Chondrocyte (in vitro differentiated cells): Measurements from ENCODE around the gene SLC8A1. TPM values are rescaled to one million over a fixed set of nuclear protein-coding genes. Genes with fewer than 3 reads are reported as not detected.

Source experiments
- DNase-seq: peaks from one replicate; pipeline ENCODE4 v3.0.0; 2021; ENCODE audit warnings: mixed read lengths, low spot score
- H3K27ac Mint-ChIP-seq: one replicate; pipeline ENCODE4 v1.8.0; 2021; ENCODE audit warnings: mild to moderate bottlenecking, moderate library complexity, mixed read lengths; ENCODE audit not compliant: unreplicated experiment
- H3K27me3 Mint-ChIP-seq: 2 replicates; pipeline ENCODE4 v1.8.0; 2021; ENCODE audit warnings: low read depth, mixed read lengths
- H3K36me3 Mint-ChIP-seq: 2 replicates; pipeline ENCODE4 v1.8.0; 2021; ENCODE audit warnings: low read depth, mixed read lengths
- H3K4me1 Mint-ChIP-seq: 2 replicates; pipeline ENCODE4 v1.8.0; 2021; ENCODE audit warnings: low read depth, mild to moderate bottlenecking, mixed read lengths
- H3K4me3 Mint-ChIP-seq: one replicate; pipeline ENCODE4 v1.8.0; 2021; ENCODE audit warnings: mild to moderate bottlenecking, moderate library complexity, mixed read lengths; ENCODE audit not compliant: unreplicated experiment
- H3K9me3 Mint-ChIP-seq: 2 replicates; pipeline ENCODE4 v1.8.0; 2021; ENCODE audit warnings: low read depth, mixed read lengths
- CTCF ChIP-seq: fragments of 200-600 bp; sonication (generic); IDR thresholded peaks from 2 replicates; pipeline ENCODE4 v1.5.0; 2021; ENCODE audit warnings: antibody characterized with exemption, mild to moderate bottlenecking, moderate library complexity
- total RNA-seq: library from RNA; stranded (reverse); gene quantifications from 3 replicates; pipeline ENCODE4 v1.2.1, GENCODE V29; 2021

The SLC8A1 gene
- total RNA-seq, 1 donor from 2014 or later: 53.7 TPM

- H3K27me3 Mint-ChIP-seq: no peaks in the 10 kb centered on the region
- no peak for TF ChIP-seq CTCF
Measured at GRCh38 chr2:40458271-40458794, 6.4 kb upstream of the SLC8A1 start.

GRCh38 chr2:40457837-40458236, 5.9 kb upstream of the SLC8A1 start:
- Mint-ChIP-seq H3K27me3 (no peaks in the 10 kb centered on the region), H3K4me3 (no peak overlapping the region), H3K9me3 (no peaks in the 10 kb centered on the region), H3K4me1 (peaks cover 12% of the 10 kb centered on the region), H3K27ac (peak overlapping the region; percentile 18), H3K36me3 (no peaks in the 10 kb centered on the region)
- TF ChIP-seq CTCF: no peak
- DNase-seq: no peak

More at GRCh38 chr2:40458271-40458794, 6.4 kb upstream of the SLC8A1 start:
- no peak overlapping the region for H3K4me3 Mint-ChIP-seq
- H3K4me1 Mint-ChIP-seq: peaks cover 12% of the 10 kb centered on the region
- no peak for DNase-seq
- no peaks in the 10 kb centered on the region for H3K9me3 Mint-ChIP-seq
- H3K36me3 Mint-ChIP-seq: no peaks in the 10 kb centered on the region
- no peak overlapping the region for H3K27ac Mint-ChIP-seq

GRCh38 chr2:40457366-40457765, 5.5 kb upstream of the SLC8A1 start:
- DNase-seq: no peak
- Mint-ChIP-seq H3K27me3 (no peaks in the 10 kb centered on the region), H3K4me1 (peaks cover 15% of the 10 kb centered on the region), H3K4me3 (no peak overlapping the region), H3K36me3 (peaks cover under 1% of the 10 kb centered on the region), H3K9me3 (no peaks in the 10 kb centered on the region), H3K27ac (no peak overlapping the region)
- no peak for TF ChIP-seq CTCF

- H3K4me1 Mint-ChIP-seq: peaks cover 17% of the 10 kb centered on the region
- no peak for DNase-seq
- no peaks in the 10 kb centered on the region for H3K9me3 Mint-ChIP-seq
- no peak for TF ChIP-seq CTCF
- H3K27me3 Mint-ChIP-seq: no peaks in the 10 kb centered on the region
- peaks cover 1% of the 10 kb centered on the region for H3K36me3 Mint-ChIP-seq
- no peak overlapping the region for H3K27ac Mint-ChIP-seq
- no peak overlapping the region for H3K4me3 Mint-ChIP-seq
Measured at GRCh38 chr2:40456926-40457325, 5.0 kb upstream of the SLC8A1 start.

- Mint-ChIP-seq H3K36me3 (peaks cover 1% of the 10 kb centered on the region), H3K9me3 (no peaks in the 10 kb centered on the region), H3K27me3 (no peaks in the 10 kb centered on the region), H3K4me1 (peaks cover 20% of the 10 kb centered on the region), H3K27ac (no peak overlapping the region), H3K4me3 (no peak overlapping the region)
- DNase-seq: no peak
- no peak for TF ChIP-seq CTCF
Measured at GRCh38 chr2:40455661-40456060, 3.8 kb upstream of the SLC8A1 start.
